Psoas muscle (tissue), 8 donors: ENCODE results near the gene SNRPA1. TPM values are rescaled to one million over a fixed set of nuclear protein-coding genes. Genes with fewer than 3 reads are reported as not detected.
"Not testable (repeated sequence)": the region's sequence is repeated elsewhere in the genome, so short reads cannot be mapped to it uniquely, and the experiment has no call there.

Experiments
- ATAC-seq, 4 donors: fragments of 200-7000 bp; cut with Tn5 transposase; one replicate each; pipeline ENCODE4 v1.9.1; 2020; ENCODE audit warnings: moderate library complexity in 3 of 4, mild to moderate bottlenecking in 2 of 4
- DNase-seq, 2 donors: peaks; one replicate each; pipeline ENCODE4 v3.0.0-alpha.2; 2020
- H3K27ac ChIP-seq: fragments of 200-600 bp; one replicate; pipeline ENCODE4 v1.8.0; 2022
- H3K27me3 ChIP-seq, 3 donors: fragments of 200-600 bp in 1 of 3; one replicate each; pipeline versions ENCODE4 v1.6.1 to v1.8.0; 2013 to 2022; ENCODE audit warnings: low read length in 2 of 3, mild to moderate bottlenecking in 2 of 3, moderate library complexity in 1 of 3; ENCODE audit not compliant: insufficient read depth in 3 of 3
- H3K36me3 ChIP-seq, 2 donors: fragments of 200-600 bp in 1 of 2; one replicate each; pipeline versions ENCODE4 v1.6.1 to v1.8.0; 2013 to 2022; ENCODE audit warnings: low read depth in 1 of 2, mild to moderate bottlenecking in 1 of 2, moderate library complexity in 1 of 2; ENCODE audit not compliant: insufficient read depth in 1 of 2
- H3K4me1 ChIP-seq: fragments of 200-600 bp; one replicate; pipeline ENCODE4 v1.8.0; 2022
- H3K4me3 ChIP-seq: fragments of 200-600 bp; one replicate; pipeline ENCODE4 v1.8.0; 2022; ENCODE audit warnings: mild to moderate bottlenecking
- H3K9me3 ChIP-seq: fragments of 200-600 bp; one replicate; pipeline ENCODE4 v1.8.0; 2022
- CTCF ChIP-seq: fragments of 200-600 bp; IDR thresholded peaks from one replicate; pipeline ENCODE4 v1.8.0; 2022; ENCODE audit warnings: antibody characterized with exemption
- WGBS, 3 donors: extraction: QIAGEN DNeasy Blood & Tissue Kit; methylation state at CpG; one replicate each; pipeline versions ENCODE4 v1.1.6 to v1.1.7; 2013; 5-methylcytosine and 5-hydroxymethylcytosine counted together
- intact Hi-C, 2 donors: fragments of 100-400 bp; cut with DNase I; formaldehyde crosslinking; loops; one replicate each; pipeline versions ENCODE4 v1.11.0 to v1.14.2; 2022
- long read RNA-seq, 2 donors: library from polyadenylated mRNA; unstranded; transcript quantifications; one replicate each; pipeline ENCODE4 v2.0.0, GENCODE V29; 2021
- polyA plus RNA-seq, 3 donors: library from polyadenylated mRNA; stranded (reverse); fragments of 200-250 nt; gene quantifications; one replicate each; pipeline ENCODE4 v1.2.3, GENCODE V29; 2013
- total RNA-seq, 4 donors: library from RNA; stranded (reverse); fragmentation: NEBNext Ultra II Directional in 2 of 4; extraction: Animal tissue kit (Norgen Biotek cat#: 25700) in 2 of 4; gene quantifications; one replicate each; pipeline versions ENCODE4 v1.2.1 to v1.2.4, GENCODE V29; 2021 to 2023
- donor health status: healthy with polysubstance abuse.
- donor health status: DM: no; HTN: no; CAD: no; lungs with moderate emphysema.
- donor health status: Bipolar disorder and iron deficiency.
- donor health status: healthy.
- donor health status: DM: yes; HTN: yes; CAD: no.
- donor health status: DM: no; HTN: no; CAD: no.
- donor health status: DM: no; HTN: no; CAD: no.
- donor health status: DM: yes; HTN: yes; CAD: no.

The SNRPA1 gene
- total RNA-seq (10 to 100 TPM; 14.8 to 42.3 (median 28.0) TPM), polyA plus RNA-seq (100 to 1,000 TPM in 1 of 3 donors, 10 to 100 TPM in 2; 34.9 to 126 (median 73.6) TPM)
- long read RNA-seq, donor 1, transcript SNRPA1-201 (9 exons, 1,055 nt), result major isoform, 6 of 17 reads
- long read RNA-seq, donor 1, partial matches to known transcripts, result 7 of 17 reads
- long read RNA-seq, donor 1, other reads (novel, unspliced or antisense), result 1 of 17 reads
- long read RNA-seq, donor 2, transcript SNRPA1-207 (8 exons, 924 nt), result minor isoform, 13 of 75 reads
- long read RNA-seq, donor 2, transcript SNRPA1-201 (9 exons, 1,055 nt), result major isoform, 23 of 75 reads
- long read RNA-seq, donor 2, transcript SNRPA1-205 (7 exons, 2,108 nt), result minor isoform, 6 of 75 reads
- long read RNA-seq, donor 2, partial matches to known transcripts, result 18 of 75 reads
- long read RNA-seq, donor 2, other reads (novel, unspliced or antisense), result 8 of 75 reads

GRCh38 chr15:101294731-101295606 is at the start of gene SNRPA1:
SNRPA1 (minus strand) TSS chr15:101295248; CDS start chr15:101295178, 70 bp downstream.
- no peak for TF ChIP-seq CTCF
- Histone ChIP-seq H3K36me3 (peaks cover 0 to 20% of the 10 kb centered on the region in 2 donors), H3K27ac (peak within 1 kb of the TSS; percentile 98), H3K9me3 (no peaks in the 10 kb centered on the region), H3K4me1 (peaks cover 35% of the 10 kb centered on the region), H3K27me3 (no peaks in the 10 kb centered on the region), H3K4me3 (peak within 1 kb of the TSS; percentile 99)
- peak; percentile 94 to 95 (median 95) for ATAC-seq
- peak; percentile 99 to 100 for DNase-seq
- WGBS, 3 donors, result 0 to 1% (median 0%) methylated on average over 74 to 87 of the region's 87 CpGs
- intact Hi-C loops, result loop anchor here (2.0 to 5.0 kb wide), 3 partner anchors 202 to 358 kb away; partner anchors contain the start of gene TM2D3 (in 1 of the 2)

- TF ChIP-seq CTCF, result no peak
- H3K27ac ChIP-seq, result no peak overlapping the region
- intact Hi-C loops, result no loop called here
- no peaks in the 10 kb centered on the region for H3K36me3 ChIP-seq
- no peaks in the 10 kb centered on the region for H3K27me3 ChIP-seq
- no peak for DNase-seq
- H3K4me1 ChIP-seq, result no peaks in the 10 kb centered on the region
- ATAC-seq, result no peak
- no peaks in the 10 kb centered on the region for H3K9me3 ChIP-seq
- no peak overlapping the region for H3K4me3 ChIP-seq
Measured at GRCh38 chr15:101342056-101342455, 47.0 kb upstream of the SNRPA1 start.

GRCh38 chr15:101338502-101339057 is 43.5 kb upstream of the SNRPA1 start:
- Histone ChIP-seq H3K27ac (no peak overlapping the region), H3K4me3 (no peak overlapping the region), H3K27me3 (no peaks in the 10 kb centered on the region), H3K4me1 (no peaks in the 10 kb centered on the region), H3K36me3 (no peaks in the 10 kb centered on the region), H3K9me3 (no peaks in the 10 kb centered on the region)
- intact Hi-C loops, result no loop called here
- TF ChIP-seq CTCF, result no peak
- ATAC-seq (no peak), DNase-seq (no peak)
- WGBS, 3 donors, result 71 to 80% (median 78%) methylated on average over 1 of the region's 1 CpG

GRCh38 chr15:101337976-101338375 is 42.9 kb upstream of the SNRPA1 start:
- H3K27ac ChIP-seq, result no peak overlapping the region
- TF ChIP-seq CTCF, result no peak
- no peaks in the 10 kb centered on the region for H3K4me1 ChIP-seq
- DNase-seq, result no peak
- ATAC-seq, result no peak
- WGBS, 3 donors, result 80 to 88% (median 81%) methylated on average over 7 of the region's 7 CpGs
- H3K27me3 ChIP-seq, result no peaks in the 10 kb centered on the region
- no peaks in the 10 kb centered on the region for H3K9me3 ChIP-seq
- H3K36me3 ChIP-seq, result no peaks in the 10 kb centered on the region
- intact Hi-C loops, result no loop called here
- no peak overlapping the region for H3K4me3 ChIP-seq

GRCh38 chr15:101333907-101334789 is 39.1 kb upstream of the SNRPA1 start:
- H3K4me1 ChIP-seq, H3K4me3 ChIP-seq, intact Hi-C loops, H3K9me3 ChIP-seq, H3K27ac ChIP-seq, H3K27me3 ChIP-seq, ATAC-seq, DNase-seq: not testable (repeated sequence)
- peaks cover 0 to 13% of the 10 kb centered on the region in 2 donors for H3K36me3 ChIP-seq
- WGBS, 3 donors, result 71 to 86% (median 75%) methylated on average over 11 to 12 of the region's 16 CpGs
